ENCODE results near the gene GALT. TPM values are rescaled to one million over a fixed set of nuclear protein-coding genes. Genes with fewer than 3 reads are reported as not detected.

GALT gene
- total and polyA plus RNA-seq, 2 of the 13 experiments (the other 11 are each of a cell fraction or from before 2014, with no cell fraction given) = 40.4 to 46.3 TPM

DNA sequence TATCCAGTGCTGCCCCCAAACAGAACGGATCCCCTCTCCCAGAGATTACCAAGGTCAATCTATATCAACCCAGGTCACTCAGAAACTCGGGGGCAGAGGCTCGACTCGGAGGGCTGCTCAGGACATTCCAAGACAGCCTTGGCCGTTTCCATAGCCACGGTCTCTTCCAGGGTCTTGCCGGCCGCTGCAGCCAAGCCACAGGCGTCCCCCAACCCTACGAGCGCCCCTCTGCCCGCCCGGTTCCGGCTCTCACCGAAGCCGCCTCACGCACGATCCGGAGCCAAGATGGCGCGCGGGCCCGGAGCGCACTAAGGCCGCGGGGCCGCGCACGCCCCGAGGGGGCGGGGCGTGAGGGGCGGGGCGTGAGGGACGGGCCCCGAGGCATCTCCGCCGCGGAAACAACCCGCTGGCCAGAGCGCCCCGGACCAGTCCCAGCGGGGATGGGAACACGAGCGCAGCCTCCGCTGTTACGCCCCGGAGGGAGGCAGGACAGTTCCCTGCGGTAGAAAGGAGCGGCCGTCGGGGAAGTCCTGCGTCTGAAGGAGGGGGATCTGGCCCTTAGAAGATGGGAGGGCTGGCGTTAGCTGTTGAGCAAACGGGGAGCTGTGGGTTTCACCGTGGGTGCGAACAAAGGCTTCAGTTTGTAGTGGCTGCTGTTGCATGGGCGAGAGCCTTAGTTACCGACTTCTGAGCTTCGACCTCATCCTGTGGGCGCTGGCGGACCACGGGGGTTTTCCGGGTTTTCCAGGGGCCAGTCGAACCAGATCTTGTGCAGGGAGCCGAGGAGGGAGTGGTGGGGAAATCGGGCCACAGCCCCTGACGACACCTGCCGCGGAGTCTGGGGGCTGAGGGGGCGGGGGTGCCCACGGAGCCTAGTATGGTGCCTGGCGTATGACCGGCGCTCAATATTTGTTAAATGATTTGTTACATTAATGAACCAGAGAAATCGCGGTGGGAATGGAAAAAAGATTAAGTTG, 34.4 kb upstream of the GALT start, which contains the start of gene RPP25L (continued):
- TF ChIP-seq ZNF446 (CRISPR knock-in tag; IDR thresholded peaks at IDR 0.05) = 0 out of 2 replicates have a peak, but pooled peaks have one; percentile 29
- TF ChIP-seq ZNF256 (CRISPR knock-in tag; conservative IDR thresholded peaks at IDR 0.05) = no peak
- TF ChIP-seq ARNT2 (CRISPR knock-in tag; IDR thresholded peaks at IDR 0.05; ENCODE audit: low read depth) = peak; percentile 73
- TF ChIP-seq, protein P1, sequence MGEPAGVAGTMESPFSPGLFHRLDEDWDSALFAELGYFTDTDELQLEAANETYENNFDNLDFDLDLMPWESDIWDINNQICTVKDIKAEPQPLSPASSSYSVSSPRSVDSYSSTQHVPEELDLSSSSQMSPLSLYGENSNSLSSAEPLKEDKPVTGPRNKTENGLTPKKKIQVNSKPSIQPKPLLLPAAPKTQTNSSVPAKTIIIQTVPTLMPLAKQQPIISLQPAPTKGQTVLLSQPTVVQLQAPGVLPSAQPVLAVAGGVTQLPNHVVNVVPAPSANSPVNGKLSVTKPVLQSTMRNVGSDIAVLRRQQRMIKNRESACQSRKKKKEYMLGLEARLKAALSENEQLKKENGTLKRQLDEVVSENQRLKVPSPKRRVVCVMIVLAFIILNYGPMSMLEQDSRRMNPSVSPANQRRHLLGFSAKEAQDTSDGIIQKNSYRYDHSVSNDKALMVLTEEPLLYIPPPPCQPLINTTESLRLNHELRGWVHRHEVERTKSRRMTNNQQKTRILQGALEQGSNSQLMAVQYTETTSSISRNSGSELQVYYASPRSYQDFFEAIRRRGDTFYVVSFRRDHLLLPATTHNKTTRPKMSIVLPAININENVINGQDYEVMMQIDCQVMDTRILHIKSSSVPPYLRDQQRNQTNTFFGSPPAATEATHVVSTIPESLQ (CRISPR knock-in tag; conservative IDR thresholded peaks at IDR 0.05) = peak; percentile 83; the same call in 1 of the 2 replicates
- TF ChIP-seq MED13 (CRISPR knock-in tag; IDR thresholded peaks at IDR 0.05) = peak; percentile 58; the same call in 1 of the 2 replicates
- TF ChIP-seq, protein P2, sequence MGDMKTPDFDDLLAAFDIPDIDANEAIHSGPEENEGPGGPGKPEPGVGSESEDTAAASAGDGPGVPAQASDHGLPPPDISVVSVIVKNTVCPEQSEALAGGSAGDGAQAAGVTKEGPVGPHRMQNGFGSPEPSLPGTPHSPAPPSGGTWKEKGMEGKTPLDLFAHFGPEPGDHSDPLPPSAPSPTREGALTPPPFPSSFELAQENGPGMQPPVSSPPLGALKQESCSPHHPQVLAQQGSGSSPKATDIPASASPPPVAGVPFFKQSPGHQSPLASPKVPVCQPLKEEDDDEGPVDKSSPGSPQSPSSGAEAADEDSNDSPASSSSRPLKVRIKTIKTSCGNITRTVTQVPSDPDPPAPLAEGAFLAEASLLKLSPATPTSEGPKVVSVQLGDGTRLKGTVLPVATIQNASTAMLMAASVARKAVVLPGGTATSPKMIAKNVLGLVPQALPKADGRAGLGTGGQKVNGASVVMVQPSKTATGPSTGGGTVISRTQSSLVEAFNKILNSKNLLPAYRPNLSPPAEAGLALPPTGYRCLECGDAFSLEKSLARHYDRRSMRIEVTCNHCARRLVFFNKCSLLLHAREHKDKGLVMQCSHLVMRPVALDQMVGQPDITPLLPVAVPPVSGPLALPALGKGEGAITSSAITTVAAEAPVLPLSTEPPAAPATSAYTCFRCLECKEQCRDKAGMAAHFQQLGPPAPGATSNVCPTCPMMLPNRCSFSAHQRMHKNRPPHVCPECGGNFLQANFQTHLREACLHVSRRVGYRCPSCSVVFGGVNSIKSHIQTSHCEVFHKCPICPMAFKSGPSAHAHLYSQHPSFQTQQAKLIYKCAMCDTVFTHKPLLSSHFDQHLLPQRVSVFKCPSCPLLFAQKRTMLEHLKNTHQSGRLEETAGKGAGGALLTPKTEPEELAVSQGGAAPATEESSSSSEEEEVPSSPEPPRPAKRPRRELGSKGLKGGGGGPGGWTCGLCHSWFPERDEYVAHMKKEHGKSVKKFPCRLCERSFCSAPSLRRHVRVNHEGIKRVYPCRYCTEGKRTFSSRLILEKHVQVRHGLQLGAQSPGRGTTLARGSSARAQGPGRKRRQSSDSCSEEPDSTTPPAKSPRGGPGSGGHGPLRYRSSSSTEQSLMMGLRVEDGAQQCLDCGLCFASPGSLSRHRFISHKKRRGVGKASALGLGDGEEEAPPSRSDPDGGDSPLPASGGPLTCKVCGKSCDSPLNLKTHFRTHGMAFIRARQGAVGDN (CRISPR knock-in tag; IDR thresholded peaks at IDR 0.05) = peak; percentile 82
- TF ChIP-seq U2AF2 (IDR thresholded peaks at IDR 0.05; ENCODE audit: low read depth, low read length) = no peak
- TF ChIP-seq MAFG (CRISPR knock-in tag; IDR thresholded peaks at IDR 0.05) = no peak
- TF ChIP-seq ZNF207 (IDR thresholded peaks at IDR 0.05; ENCODE audit: borderline replicate concordance) = no peak
- TF ChIP-seq ZNF776 (CRISPR knock-in tag; IDR thresholded peaks at IDR 0.05) = 0 out of 2 replicates have a peak, but pooled peaks have one; percentile 52
- TF ChIP-seq ZBTB39 (CRISPR knock-in tag; IDR thresholded peaks at IDR 0.05) = no peak
- TF ChIP-seq REPIN1 (CRISPR knock-in tag; IDR thresholded peaks at IDR 0.05; ENCODE audit: borderline replicate concordance, low read depth) = no peak
- 0 out of 2 replicates have a peak, but pooled peaks have one; percentile 68 for TF ChIP-seq CBFB (CRISPR knock-in tag; IDR thresholded peaks at IDR 0.05)
- peak; percentile 63 for TF ChIP-seq AGO2 (optimal IDR thresholded peaks at IDR 0.05; ENCODE audit: low read depth, low read length)
- 0 out of 2 replicates have a peak, but pooled peaks have one; percentile 21 for TF ChIP-seq MEIS2 (CRISPR knock-in tag; IDR thresholded peaks at IDR 0.05)
- TF ChIP-seq GATAD2A (CRISPR knock-in tag; IDR thresholded peaks at IDR 0.05) = 0 out of 2 replicates have a peak, but pooled peaks have one; percentile 10
- TF ChIP-seq, protein P3, sequence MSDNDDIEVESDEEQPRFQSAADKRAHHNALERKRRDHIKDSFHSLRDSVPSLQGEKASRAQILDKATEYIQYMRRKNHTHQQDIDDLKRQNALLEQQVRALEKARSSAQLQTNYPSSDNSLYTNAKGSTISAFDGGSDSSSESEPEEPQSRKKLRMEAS (IDR thresholded peaks at IDR 0.05) = peak; percentile 73; the same call in 1 of the 2 replicates
- no peak for TF ChIP-seq PHB2 (IDR thresholded peaks at IDR 0.05; ENCODE audit: partially characterized antibody)
- peak; percentile 55; the same call in 1 of the 2 replicates for TF ChIP-seq ISL2 (CRISPR knock-in tag; IDR thresholded peaks at IDR 0.05)
- no peak for TF ChIP-seq NPAS2 (CRISPR knock-in tag; IDR thresholded peaks at IDR 0.05; ENCODE audit: borderline replicate concordance)

Data from HepG2 (cell line).